ENCODE measurements around the gene LCP2.

DNA sequence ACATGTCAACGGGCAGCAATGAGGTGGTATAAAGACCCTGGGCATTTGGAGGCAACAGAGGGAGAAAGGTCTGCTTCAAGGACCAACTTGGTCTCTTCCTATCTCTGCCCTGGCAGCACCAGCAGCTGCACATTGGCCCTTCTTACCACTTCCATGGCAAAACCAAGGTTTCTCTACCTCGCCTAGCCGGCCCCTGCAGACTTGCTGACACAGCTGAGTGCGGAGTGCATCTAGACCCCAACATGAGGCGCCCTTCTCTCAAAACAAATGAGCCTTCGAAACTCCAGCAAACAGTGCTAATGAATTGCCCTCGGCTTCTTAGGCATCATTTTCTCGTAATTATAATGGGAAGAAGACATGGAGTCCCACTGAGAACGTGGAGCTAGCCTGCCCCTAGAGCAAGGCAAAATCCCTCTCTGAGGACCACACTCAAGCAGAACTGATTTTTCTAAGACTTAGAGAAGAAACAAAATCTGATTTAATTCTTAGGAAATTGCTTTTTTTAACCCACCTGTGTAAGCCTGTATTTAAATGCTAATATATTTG, 49.5 kb upstream of the LCP2 start:
- no peak for TF ChIP-seq CTCF (IDR thresholded peaks at IDR 0.05; ENCODE audit: poor library complexity)
- TF ChIP-seq EZH2 (IDR thresholded peaks at IDR 0.05; ENCODE audit: borderline replicate concordance): no peak
- TF ChIP-seq EZH2phosphoT487 (IDR thresholded peaks at IDR 0.05; ENCODE audit: low read depth, severe bottlenecking, unreplicated experiment): no peak

Data from hepatocyte (in vitro differentiated cells).